IPS-20b (cell line): ENCODE data around the gene ZC3H14.

Experiments
- H3K27ac ChIP-seq: one replicate; pipeline ENCODE4 v1.5.1; 2013; ENCODE audit warnings: low read length
- H3K27me3 ChIP-seq: 2 replicates; pipeline ENCODE4 v1.6.1; 2013; ENCODE audit warnings: mild to moderate bottlenecking, low read length, inconsistent platforms; ENCODE audit not compliant: insufficient read depth
- H3K36me3 ChIP-seq: 2 replicates; pipeline ENCODE4 v1.6.1; 2013; ENCODE audit warnings: low read depth, mild to moderate bottlenecking, inconsistent platforms, low read length, moderate library complexity; ENCODE audit not compliant: insufficient read depth
- H3K4me1 ChIP-seq: 2 replicates; pipeline ENCODE4 v1.6.1; 2013; ENCODE audit warnings: mild to moderate bottlenecking, control low read depth, inconsistent platforms, low read length, moderate library complexity; ENCODE audit not compliant: insufficient read depth
- H3K4me3 ChIP-seq: 2 replicates; pipeline ENCODE4 v1.5.1; 2013; ENCODE audit warnings: mild to moderate bottlenecking, low read length, inconsistent platforms
- H3K9ac ChIP-seq: 2 replicates; pipeline ENCODE4 v1.6.1; 2013; ENCODE audit warnings: low read depth, mild to moderate bottlenecking, inconsistent platforms, low read length, moderate library complexity
- H3K9me3 ChIP-seq: 2 replicates; pipeline ENCODE4 v1.6.1; 2013; ENCODE audit warnings: mild to moderate bottlenecking, low read depth, low read length, inconsistent platforms; ENCODE audit not compliant: insufficient read depth

ZC3H14 gene

DNA sequence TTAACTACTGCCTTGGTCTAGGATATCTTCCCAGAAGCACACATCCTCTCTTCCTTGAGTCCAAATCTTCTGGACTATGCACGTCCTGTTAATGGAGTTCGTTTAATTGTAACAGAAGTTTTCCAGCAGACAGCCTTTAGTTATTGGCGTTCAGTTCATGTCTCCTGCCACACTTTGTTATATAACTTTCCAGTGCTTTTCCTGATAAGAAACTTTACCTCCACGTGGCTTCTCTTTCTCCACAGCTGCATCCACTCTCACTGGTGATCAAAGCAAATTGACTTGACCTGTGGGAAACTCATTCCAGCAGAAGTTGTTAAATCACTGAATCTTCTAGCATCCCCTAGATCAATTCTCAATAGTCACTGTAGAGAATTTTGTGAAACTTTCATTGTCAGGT is 27.0 kb upstream of the ZC3H14 start:
- H3K27ac ChIP-seq: no peak overlapping the region
- H3K36me3 ChIP-seq: peaks cover 30% of the 10 kb centered on the region
- no peaks in the 10 kb centered on the region for H3K27me3 ChIP-seq
- no peaks in the 10 kb centered on the region for H3K9me3 ChIP-seq
- no peaks in the 10 kb centered on the region for H3K4me1 ChIP-seq
- H3K9ac ChIP-seq: no peak overlapping the region
- no peak overlapping the region for H3K4me3 ChIP-seq

GRCh38 chr14:88541324-88541723 is 21.5 kb upstream of the ZC3H14 start:
- Histone ChIP-seq H3K4me1 (no peaks in the 10 kb centered on the region), H3K9ac (no peak overlapping the region), H3K36me3 (peaks cover 13% of the 10 kb centered on the region), H3K9me3 (no peaks in the 10 kb centered on the region), H3K4me3 (no peak overlapping the region), H3K27ac (no peak overlapping the region), H3K27me3 (no peaks in the 10 kb centered on the region)

DNA sequence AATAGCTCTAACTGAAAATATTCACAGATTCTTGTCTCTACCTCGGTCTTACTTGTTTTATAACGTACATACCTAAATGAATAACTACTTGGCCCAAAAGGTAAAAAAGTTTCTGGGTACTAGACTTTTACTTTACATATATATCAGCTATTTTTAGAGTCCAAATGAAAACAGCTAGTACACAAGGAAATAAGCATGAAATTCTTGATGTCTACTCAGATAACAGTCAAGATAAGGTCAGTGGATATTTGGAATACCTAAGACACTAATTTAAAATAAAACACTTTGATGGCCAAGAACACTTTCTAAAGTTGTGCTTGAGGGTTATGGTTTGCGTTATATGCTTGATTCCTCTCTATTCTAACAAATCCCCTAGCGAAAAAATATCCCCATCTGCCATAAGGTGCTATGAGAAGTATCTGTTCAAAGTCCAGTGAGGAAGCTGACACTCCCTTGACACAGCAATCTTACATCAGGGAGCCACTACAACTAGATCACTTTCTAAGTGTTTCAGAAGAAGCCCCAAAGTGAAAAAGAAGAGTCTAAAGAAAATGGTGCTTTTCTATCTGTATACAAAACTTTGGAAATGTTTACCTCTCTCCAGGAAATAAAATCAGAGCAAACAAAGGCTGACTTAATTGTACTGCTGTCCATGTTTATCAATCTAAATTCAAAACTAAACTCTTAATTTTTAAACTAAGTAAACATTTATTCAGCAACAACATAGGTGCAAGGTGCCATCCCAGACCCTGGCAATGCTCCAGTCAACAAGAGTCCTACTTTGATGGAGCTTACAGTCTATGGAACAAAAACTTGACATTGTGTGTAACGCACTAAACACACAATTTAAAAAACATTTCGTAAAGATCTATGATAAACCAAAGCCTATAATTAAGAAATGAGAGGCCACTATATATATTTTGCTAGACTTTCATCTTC is 19.7 kb upstream of the ZC3H14 start:
- Histone ChIP-seq H3K27ac (no peak overlapping the region), H3K9me3 (no peaks in the 10 kb centered on the region), H3K4me3 (no peak overlapping the region), H3K9ac (no peak overlapping the region), H3K4me1 (no peaks in the 10 kb centered on the region), H3K27me3 (no peaks in the 10 kb centered on the region), H3K36me3 (peaks cover 26% of the 10 kb centered on the region)

GRCh38 chr14:88545256-88545655 is 17.6 kb upstream of the ZC3H14 start:
- H3K4me1 ChIP-seq: no peaks in the 10 kb centered on the region
- H3K27me3 ChIP-seq: no peaks in the 10 kb centered on the region
- H3K9ac ChIP-seq: no peak overlapping the region
- no peak overlapping the region for H3K27ac ChIP-seq
- H3K4me3 ChIP-seq: no peak overlapping the region
- no peaks in the 10 kb centered on the region for H3K9me3 ChIP-seq
- H3K36me3 ChIP-seq: peaks cover 44% of the 10 kb centered on the region

DNA sequence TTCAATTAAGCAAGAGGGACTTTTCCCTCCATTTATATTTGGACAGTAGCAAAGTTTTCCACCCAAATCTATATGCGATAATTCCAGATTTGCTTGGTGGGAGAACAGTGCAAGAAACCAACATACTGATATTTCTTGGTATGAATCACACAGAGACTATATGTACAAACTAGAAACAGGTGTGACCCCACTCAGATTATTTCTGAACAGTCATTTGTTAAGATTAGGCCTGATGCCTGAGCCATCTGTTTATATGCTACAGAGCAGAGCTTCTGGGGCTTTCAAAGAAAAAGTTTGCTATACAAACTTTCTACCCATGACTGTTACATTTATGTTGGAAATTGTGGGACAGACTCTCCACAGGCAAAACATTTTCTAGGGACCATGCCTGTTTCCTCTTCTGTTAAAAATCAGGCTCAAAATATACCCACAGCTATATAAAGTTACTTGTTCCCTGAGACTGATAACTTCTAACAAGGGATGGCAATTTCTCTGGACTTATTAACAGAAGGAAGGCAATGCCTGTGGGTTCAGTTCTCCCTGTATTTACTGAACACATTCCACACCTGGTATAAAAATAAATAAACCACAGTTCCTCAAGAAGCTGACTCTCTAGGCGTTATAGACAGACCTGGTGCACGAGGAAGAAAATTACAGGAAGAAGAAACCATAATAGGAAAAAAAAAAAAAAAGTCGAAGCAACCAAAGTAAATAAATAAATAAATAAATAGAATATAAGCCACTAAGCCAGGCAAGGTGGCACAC is 16.0 kb upstream of the ZC3H14 start:
- no peak overlapping the region for H3K27ac ChIP-seq
- no peaks in the 10 kb centered on the region for H3K4me1 ChIP-seq
- H3K9me3 ChIP-seq: no peaks in the 10 kb centered on the region
- no peaks in the 10 kb centered on the region; the same call in 1 of the 2 replicates for H3K27me3 ChIP-seq
- no peak overlapping the region for H3K9ac ChIP-seq
- H3K36me3 ChIP-seq: peaks cover 44% of the 10 kb centered on the region
- H3K4me3 ChIP-seq: no peak overlapping the region

DNA sequence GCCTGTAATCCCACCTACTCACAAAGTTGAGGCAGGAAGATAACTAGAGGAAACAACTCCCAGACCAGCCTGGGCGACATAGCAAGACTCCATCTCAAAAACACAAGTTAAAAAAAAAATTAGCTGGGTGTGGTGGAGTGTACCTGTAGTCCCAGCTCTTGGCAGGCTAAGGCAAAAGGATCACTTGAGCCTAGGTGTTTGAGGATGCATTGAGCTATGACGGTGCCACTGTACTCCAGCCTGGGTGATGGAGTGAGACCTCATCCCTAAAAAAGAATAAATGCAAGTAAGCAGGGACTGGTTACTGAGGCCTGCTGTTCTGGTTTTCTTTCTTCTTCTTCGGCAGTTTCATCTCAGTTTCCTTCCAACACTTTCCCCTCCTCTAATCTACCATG is 15.5 kb upstream of the ZC3H14 start:
- Histone ChIP-seq H3K4me3 (no peak overlapping the region), H3K27ac (no peak overlapping the region)

DNA sequence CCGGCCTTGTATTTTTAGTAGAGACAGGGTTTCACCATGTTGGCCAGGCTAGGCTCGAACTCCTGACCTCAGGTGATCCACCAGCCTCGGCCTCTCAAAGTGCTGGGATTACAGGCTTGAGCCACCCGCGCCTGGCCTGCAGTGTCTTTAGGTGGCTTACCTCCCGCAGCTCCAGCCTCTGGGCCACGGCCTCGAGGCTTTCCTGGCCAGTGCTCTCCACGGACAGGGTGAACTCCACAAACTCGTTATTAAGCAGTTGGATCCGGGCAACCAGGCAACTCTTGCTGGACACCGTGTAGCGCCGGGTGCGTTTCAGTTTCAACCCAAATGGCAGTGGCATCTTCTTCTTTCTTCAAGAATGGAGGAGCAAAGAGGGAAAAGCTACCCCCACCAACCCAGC is 12.8 kb upstream of the ZC3H14 start:
- Histone ChIP-seq H3K27me3 (peaks cover 8% of the 10 kb centered on the region; the same call in 1 of the 2 replicates), H3K36me3 (peaks cover 38% of the 10 kb centered on the region), H3K4me1 (peaks cover 6% of the 10 kb centered on the region; the same call in 1 of the 2 replicates), H3K4me3 (no peak overlapping the region), H3K9ac (no peak overlapping the region), H3K9me3 (no peaks in the 10 kb centered on the region), H3K27ac (no peak overlapping the region)

More for the DNA sequence above, 15.5 kb upstream of the ZC3H14 start:
- Histone ChIP-seq H3K9me3 (no peaks in the 10 kb centered on the region), H3K36me3 (peaks cover 44% of the 10 kb centered on the region), H3K27me3 (no peaks in the 10 kb centered on the region; the same call in 1 of the 2 replicates), H3K9ac (no peak overlapping the region), H3K4me1 (0 out of 2 replicates have a peak, but pooled peaks cover under 1% of the 10 kb centered on the region)

DNA sequence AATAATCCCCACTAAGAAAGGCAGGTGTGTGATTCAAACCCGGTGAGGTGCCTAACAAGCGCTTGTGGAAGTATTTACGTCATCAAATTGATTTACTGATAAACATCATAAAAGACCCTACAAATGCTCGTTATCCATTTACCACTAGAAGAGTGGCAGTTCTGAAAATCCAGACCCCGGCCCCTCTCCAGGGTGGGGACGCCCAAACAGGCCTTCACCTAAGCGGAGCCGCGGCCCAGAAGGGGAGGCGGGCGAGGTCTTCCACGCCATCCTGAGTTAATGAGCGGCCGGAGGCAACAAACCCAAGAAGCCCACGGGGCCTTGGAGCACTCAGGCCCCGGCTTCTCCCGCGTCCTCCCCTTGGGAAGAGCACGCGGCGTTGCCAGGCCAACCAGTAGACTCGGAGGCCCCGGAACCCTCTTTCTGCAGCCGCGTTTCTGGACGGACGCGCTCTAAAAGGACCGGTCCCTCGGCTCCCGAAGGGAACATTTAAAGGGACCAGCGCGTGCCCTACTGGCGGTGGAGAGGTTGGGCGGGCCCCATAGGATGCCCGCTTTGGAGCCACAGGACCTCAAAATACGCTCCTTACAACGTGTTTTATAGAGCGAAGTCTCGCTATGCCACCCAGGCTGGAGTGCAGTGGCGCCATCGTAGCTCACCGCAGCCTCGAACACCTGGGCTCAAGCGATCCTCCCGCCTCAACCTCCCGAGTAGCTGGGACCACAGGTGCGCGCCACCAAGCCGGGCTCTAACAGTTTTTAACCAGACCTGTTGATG is 11.6 kb upstream of the ZC3H14 start:
- Histone ChIP-seq H3K9me3 (no peaks in the 10 kb centered on the region), H3K36me3 (peaks cover 33% of the 10 kb centered on the region), H3K27ac (peak overlapping the region; percentile 12), H3K27me3 (peaks cover 8% of the 10 kb centered on the region; the same call in 1 of the 2 replicates), H3K9ac (peak overlapping the region; percentile 38; the same call in 1 of the 2 replicates), H3K4me3 (peak overlapping the region; percentile 61; the same call in 1 of the 2 replicates), H3K4me1 (peaks cover 13% of the 10 kb centered on the region)

DNA sequence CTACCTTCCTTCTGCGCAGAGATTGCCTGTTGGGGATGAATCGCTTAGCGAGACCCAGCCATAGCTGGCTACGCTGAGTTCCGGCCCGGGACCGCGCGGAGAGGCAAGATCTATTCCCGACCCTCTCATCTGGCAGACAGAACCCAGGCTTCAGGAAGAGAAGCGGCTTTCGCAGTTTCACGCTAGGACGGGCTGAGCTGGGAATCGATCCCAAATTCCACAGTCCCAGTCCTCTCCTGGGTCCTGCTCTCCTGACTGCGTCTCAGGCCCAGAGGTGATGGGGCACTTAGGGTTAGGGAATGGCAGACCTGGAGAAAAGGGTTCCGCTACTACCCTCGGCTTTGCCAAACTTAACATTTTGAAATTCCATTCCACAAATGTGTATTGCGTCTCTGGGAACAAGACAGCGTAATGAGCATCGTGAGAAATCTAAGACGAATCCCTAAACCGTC is 10.8 kb upstream of the ZC3H14 start:
- Histone ChIP-seq H3K4me1 (peaks cover 16% of the 10 kb centered on the region), H3K36me3 (peaks cover 27% of the 10 kb centered on the region), H3K27ac (peak overlapping the region; percentile 12), H3K4me3 (peak overlapping the region; percentile 61; the same call in 1 of the 2 replicates), H3K27me3 (peaks cover 8% of the 10 kb centered on the region; the same call in 1 of the 2 replicates), H3K9me3 (no peaks in the 10 kb centered on the region), H3K9ac (peak overlapping the region; percentile 38; the same call in 1 of the 2 replicates)

DNA sequence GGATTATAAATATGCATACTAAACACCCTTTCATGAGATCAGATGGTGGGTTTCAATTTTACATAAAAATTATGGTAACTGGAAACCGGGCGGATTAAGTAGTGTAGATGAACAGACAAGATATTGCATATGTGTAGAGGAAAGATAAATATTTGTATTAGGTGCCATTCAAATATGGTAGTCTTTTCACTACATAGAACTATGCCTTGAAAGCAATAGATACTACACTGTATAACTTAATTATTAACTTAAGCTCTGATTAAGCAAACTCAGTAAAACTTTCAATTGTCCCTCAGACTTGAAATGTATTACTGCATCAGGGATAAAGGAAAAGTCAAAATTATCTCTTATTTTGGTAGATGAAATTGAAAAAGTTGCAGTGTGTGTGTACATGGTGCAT is 10.0 kb upstream of the ZC3H14 start:
- 0 out of 2 replicates have a peak overlapping the region, but pooled peaks have one; percentile 100 for H3K4me3 ChIP-seq
- H3K36me3 ChIP-seq: peaks cover 20% of the 10 kb centered on the region
- no peaks in the 10 kb centered on the region for H3K9me3 ChIP-seq
- peaks cover 8% of the 10 kb centered on the region; the same call in 1 of the 2 replicates for H3K27me3 ChIP-seq
- no peak overlapping the region for H3K9ac ChIP-seq
- H3K4me1 ChIP-seq: peaks cover 16% of the 10 kb centered on the region
- no peak overlapping the region for H3K27ac ChIP-seq
